Uterus (tissue), 2 donors: ENCODE measurements around the gene PTPRN2.

Experiments
- POLR2A ChIP-seq, 2 donors: fragments of 450-650 bp; IDR thresholded peaks; one replicate each; pipeline ENCODE4 v1.6.1; 2016; ENCODE audit warnings: antibody characterized with exemption in 2 of 2, mild to moderate bottlenecking in 1 of 2, moderate library complexity in 1 of 2
- TF ChIP-seq, protein P1 (sequence below), 4 experiments: fragments of 200-600 bp in 2 of 4; fragments of 450-650 bp in 2 of 4; sonication (generic) in 2 of 4; IDR thresholded peaks; one replicate each; pipeline ENCODE4 v1.5.1; 2016 to 2019; ENCODE audit warnings: antibody characterized with exemption in 4 of 4, mild to moderate bottlenecking in 2 of 4, moderate library complexity in 1 of 4

- TF ChIP-seq, protein P1, sequence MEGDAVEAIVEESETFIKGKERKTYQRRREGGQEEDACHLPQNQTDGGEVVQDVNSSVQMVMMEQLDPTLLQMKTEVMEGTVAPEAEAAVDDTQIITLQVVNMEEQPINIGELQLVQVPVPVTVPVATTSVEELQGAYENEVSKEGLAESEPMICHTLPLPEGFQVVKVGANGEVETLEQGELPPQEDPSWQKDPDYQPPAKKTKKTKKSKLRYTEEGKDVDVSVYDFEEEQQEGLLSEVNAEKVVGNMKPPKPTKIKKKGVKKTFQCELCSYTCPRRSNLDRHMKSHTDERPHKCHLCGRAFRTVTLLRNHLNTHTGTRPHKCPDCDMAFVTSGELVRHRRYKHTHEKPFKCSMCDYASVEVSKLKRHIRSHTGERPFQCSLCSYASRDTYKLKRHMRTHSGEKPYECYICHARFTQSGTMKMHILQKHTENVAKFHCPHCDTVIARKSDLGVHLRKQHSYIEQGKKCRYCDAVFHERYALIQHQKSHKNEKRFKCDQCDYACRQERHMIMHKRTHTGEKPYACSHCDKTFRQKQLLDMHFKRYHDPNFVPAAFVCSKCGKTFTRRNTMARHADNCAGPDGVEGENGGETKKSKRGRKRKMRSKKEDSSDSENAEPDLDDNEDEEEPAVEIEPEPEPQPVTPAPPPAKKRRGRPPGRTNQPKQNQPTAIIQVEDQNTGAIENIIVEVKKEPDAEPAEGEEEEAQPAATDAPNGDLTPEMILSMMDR (IDR thresholded peaks at IDR 0.05) = no peak
- TF ChIP-seq POLR2A (IDR thresholded peaks at IDR 0.05) = no peak
These were observed 90.0 kb downstream of the PTPRN2 start for GRCh38 chr7:158497627-158498026.
